Neural cell (in vitro differentiated cells): ENCODE measurements around the gene JRKL. TPM values are rescaled to one million over a fixed set of nuclear protein-coding genes. Genes with fewer than 3 reads are reported as not detected.

Experiments used
- H2AFZ ChIP-seq: fragments of 200-600, 300-800 bp; sonication (generic), shearing (Covaris generic); 2 replicates; pipeline ENCODE4 v1.6.0; 2014; ENCODE audit warnings: low read depth, mild to moderate bottlenecking, antibody characterized with exemption, low read length, moderate library complexity
- H3F3A ChIP-seq: fragments of 200-600 bp; shearing (Covaris generic); 2 replicates; pipeline ENCODE4 v1.6.1; 2016; ENCODE audit warnings: mild to moderate bottlenecking, moderate library complexity, mixed read lengths, antibody characterized with exemption, low read length; ENCODE audit not compliant: insufficient read depth, poor library complexity, severe bottlenecking
- H3K27ac ChIP-seq: fragments of 200-600, 300-800 bp; sonication (generic), shearing (Covaris generic); 2 replicates; pipeline ENCODE4 v1.5.1; 2014; ENCODE audit warnings: mild to moderate bottlenecking, low read length, moderate library complexity
- H3K27me3 ChIP-seq: fragments of 300-800, 200-600 bp; sonication (generic), shearing (Covaris generic); 2 replicates; pipeline ENCODE4 v1.6.0; 2014; ENCODE audit warnings: mild to moderate bottlenecking, low read depth, low read length, moderate library complexity; ENCODE audit not compliant: insufficient read depth
- H3K36me3 ChIP-seq: fragments of 300-800, 200-600 bp; sonication (generic), shearing (Covaris generic); 2 replicates; pipeline ENCODE4 v1.5.1; 2014; ENCODE audit warnings: mild to moderate bottlenecking, antibody characterized with exemption, low read length, moderate library complexity; ENCODE audit not compliant: insufficient read depth
- H3K4me2 ChIP-seq: fragments of 300-800, 200-600 bp; sonication (generic), shearing (Covaris generic); 2 replicates; pipeline ENCODE4 v1.6.0; 2014; ENCODE audit warnings: mild to moderate bottlenecking, low read length
- H3K4me3 ChIP-seq: fragments of 300-800, 200-600 bp; sonication (generic), shearing (Covaris generic); 2 replicates; pipeline ENCODE4 v1.5.1; 2014; ENCODE audit warnings: mild to moderate bottlenecking, low read length, moderate library complexity
- H3K79me2 ChIP-seq: fragments of 200-600 bp; shearing (Covaris generic); replicated peaks from 2 replicates; pipeline ENCODE4 v1.6.0; 2014; ENCODE audit warnings: mild to moderate bottlenecking, low read length, moderate library complexity; ENCODE audit not compliant: insufficient read depth
- H3K9ac ChIP-seq: fragments of 300-800, 200-600 bp; sonication (generic), shearing (Covaris generic); 2 replicates; pipeline ENCODE4 v1.6.1; 2016; ENCODE audit warnings: mild to moderate bottlenecking, low read length, mixed read lengths
- H3K9me2 ChIP-seq: fragments of 200-600 bp; shearing (Covaris generic); 2 replicates; pipeline ENCODE4 v1.6.1; 2016; ENCODE audit warnings: mild to moderate bottlenecking, low read length, mixed read lengths; ENCODE audit not compliant: insufficient read depth
- H3K9me3 ChIP-seq: fragments of 200-600, 300-800 bp; sonication (generic), shearing (Covaris generic); 2 replicates; pipeline ENCODE4 v1.6.1; 2016; ENCODE audit warnings: mild to moderate bottlenecking, mixed run types, low read length, moderate library complexity, mixed read lengths
- H4K20me1 ChIP-seq: fragments of 200-600 bp; shearing (Covaris generic); 2 replicates; pipeline ENCODE4 v1.6.1; 2016; ENCODE audit warnings: mild to moderate bottlenecking, mixed run types; ENCODE audit not compliant: insufficient read depth
- EP300 ChIP-seq: fragments of 450-650 bp; conservative IDR thresholded peaks from 2 replicates; pipeline ENCODE4 v1.6.1; 2014; ENCODE audit warnings: antibody characterized with exemption, mild to moderate bottlenecking, moderate library complexity; ENCODE audit not compliant: poor library complexity, severe bottlenecking
- EZH2 ChIP-seq: fragments of 200-600, 300-800 bp; shearing (Covaris generic), sonication (generic); IDR thresholded peaks from 2 replicates; pipeline ENCODE4 v1.6.1; 2014; ENCODE audit warnings: antibody characterized with exemption, low read length, borderline replicate concordance, mild to moderate bottlenecking; ENCODE audit not compliant: insufficient read depth, poor library complexity, severe bottlenecking
- MXI1 ChIP-seq: fragments of 450-650 bp; conservative IDR thresholded peaks from 2 replicates; pipeline ENCODE4 v1.6.1; 2014; ENCODE audit warnings: antibody characterized with exemption, mild to moderate bottlenecking; ENCODE audit not compliant: poor library complexity, severe bottlenecking
- POLR2AphosphoS5 ChIP-seq: IDR thresholded peaks from 2 replicates; pipeline ENCODE4 v1.6.1; 2012
- RAD21 ChIP-seq: fragments of 450-650 bp; conservative IDR thresholded peaks from 2 replicates; pipeline ENCODE4 v1.6.1; 2014; ENCODE audit warnings: antibody characterized with exemption, mild to moderate bottlenecking, moderate library complexity
- SMC3 ChIP-seq: fragments of 450-650 bp; conservative IDR thresholded peaks from 2 replicates; pipeline ENCODE4 v1.6.1; 2014; ENCODE audit warnings: antibody characterized with exemption, mild to moderate bottlenecking, moderate library complexity; ENCODE audit not compliant: poor library complexity
- TAF1 ChIP-seq: IDR thresholded peaks from 2 replicates; pipeline ENCODE4 v1.6.1; 2012; ENCODE audit warnings: low read depth
- polyA plus RNA-seq: library from polyadenylated mRNA; depleted of rRNA; stranded (reverse); fragments of >200 nt; gene quantifications from 2 replicates; pipeline ENCODE4 v1.2.3, GENCODE V29; 2014
- TF ChIP-seq, protein P1 (sequence below): fragments of 450-650 bp; IDR thresholded peaks from 2 replicates; pipeline ENCODE4 v1.5.1; 2014; ENCODE audit warnings: antibody characterized with exemption, mild to moderate bottlenecking, moderate library complexity; ENCODE audit not compliant: poor library complexity, severe bottlenecking
- TF ChIP-seq, protein P2 (sequence below): IDR thresholded peaks from 2 replicates; pipeline ENCODE4 v1.6.1; 2012; ENCODE audit warnings: borderline replicate concordance

JRKL gene
- polyA plus RNA-seq, 1 donor from 2014 or later = 3.1 TPM

DNA sequence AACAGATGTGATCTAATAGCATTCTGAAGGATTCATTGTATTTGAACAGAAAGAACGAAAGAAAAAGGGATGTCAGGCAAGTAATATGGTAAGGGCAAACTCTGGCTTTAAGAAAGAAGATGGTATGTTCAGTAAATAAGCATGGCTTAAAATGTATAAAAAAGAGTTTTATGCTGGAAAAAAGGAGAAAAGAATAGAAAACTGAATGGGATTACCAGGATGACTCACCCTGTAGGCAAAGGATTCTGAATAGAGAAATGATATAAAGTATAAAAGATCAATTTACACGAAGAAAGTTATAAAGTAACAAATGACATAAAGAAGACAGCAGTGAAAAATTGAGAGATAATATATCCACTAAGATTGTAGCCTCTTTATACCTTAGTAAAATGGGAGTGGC, 4.6 kb upstream of the JRKL start:
- Histone ChIP-seq H4K20me1 (no peaks in the 10 kb centered on the region), H3K9me3 (no peaks in the 10 kb centered on the region), H3F3A (no peaks in the 10 kb centered on the region), H3K4me3 (no peak overlapping the region), H3K4me2 (no peak overlapping the region), H3K36me3 (peaks cover 7% of the 10 kb centered on the region), H3K9ac (no peak overlapping the region), H3K79me2 (peaks cover 34% of the 10 kb centered on the region), H3K27me3 (no peaks in the 10 kb centered on the region), H2AFZ (no peak overlapping the region), H3K27ac (no peak overlapping the region), H3K9me2 (no peaks in the 10 kb centered on the region)
- TF ChIP-seq EP300 = no peak
- TF ChIP-seq POLR2AphosphoS5 = no peak
- no peak for TF ChIP-seq RAD21
- TF ChIP-seq, protein P1, sequence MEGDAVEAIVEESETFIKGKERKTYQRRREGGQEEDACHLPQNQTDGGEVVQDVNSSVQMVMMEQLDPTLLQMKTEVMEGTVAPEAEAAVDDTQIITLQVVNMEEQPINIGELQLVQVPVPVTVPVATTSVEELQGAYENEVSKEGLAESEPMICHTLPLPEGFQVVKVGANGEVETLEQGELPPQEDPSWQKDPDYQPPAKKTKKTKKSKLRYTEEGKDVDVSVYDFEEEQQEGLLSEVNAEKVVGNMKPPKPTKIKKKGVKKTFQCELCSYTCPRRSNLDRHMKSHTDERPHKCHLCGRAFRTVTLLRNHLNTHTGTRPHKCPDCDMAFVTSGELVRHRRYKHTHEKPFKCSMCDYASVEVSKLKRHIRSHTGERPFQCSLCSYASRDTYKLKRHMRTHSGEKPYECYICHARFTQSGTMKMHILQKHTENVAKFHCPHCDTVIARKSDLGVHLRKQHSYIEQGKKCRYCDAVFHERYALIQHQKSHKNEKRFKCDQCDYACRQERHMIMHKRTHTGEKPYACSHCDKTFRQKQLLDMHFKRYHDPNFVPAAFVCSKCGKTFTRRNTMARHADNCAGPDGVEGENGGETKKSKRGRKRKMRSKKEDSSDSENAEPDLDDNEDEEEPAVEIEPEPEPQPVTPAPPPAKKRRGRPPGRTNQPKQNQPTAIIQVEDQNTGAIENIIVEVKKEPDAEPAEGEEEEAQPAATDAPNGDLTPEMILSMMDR = no peak
- no peak for TF ChIP-seq SMC3
- TF ChIP-seq, protein P2, sequence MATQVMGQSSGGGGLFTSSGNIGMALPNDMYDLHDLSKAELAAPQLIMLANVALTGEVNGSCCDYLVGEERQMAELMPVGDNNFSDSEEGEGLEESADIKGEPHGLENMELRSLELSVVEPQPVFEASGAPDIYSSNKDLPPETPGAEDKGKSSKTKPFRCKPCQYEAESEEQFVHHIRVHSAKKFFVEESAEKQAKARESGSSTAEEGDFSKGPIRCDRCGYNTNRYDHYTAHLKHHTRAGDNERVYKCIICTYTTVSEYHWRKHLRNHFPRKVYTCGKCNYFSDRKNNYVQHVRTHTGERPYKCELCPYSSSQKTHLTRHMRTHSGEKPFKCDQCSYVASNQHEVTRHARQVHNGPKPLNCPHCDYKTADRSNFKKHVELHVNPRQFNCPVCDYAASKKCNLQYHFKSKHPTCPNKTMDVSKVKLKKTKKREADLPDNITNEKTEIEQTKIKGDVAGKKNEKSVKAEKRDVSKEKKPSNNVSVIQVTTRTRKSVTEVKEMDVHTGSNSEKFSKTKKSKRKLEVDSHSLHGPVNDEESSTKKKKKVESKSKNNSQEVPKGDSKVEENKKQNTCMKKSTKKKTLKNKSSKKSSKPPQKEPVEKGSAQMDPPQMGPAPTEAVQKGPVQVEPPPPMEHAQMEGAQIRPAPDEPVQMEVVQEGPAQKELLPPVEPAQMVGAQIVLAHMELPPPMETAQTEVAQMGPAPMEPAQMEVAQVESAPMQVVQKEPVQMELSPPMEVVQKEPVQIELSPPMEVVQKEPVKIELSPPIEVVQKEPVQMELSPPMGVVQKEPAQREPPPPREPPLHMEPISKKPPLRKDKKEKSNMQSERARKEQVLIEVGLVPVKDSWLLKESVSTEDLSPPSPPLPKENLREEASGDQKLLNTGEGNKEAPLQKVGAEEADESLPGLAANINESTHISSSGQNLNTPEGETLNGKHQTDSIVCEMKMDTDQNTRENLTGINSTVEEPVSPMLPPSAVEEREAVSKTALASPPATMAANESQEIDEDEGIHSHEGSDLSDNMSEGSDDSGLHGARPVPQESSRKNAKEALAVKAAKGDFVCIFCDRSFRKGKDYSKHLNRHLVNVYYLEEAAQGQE = no peak
- TF ChIP-seq EZH2 = no peak
- TF ChIP-seq MXI1 = no peak
- TF ChIP-seq TAF1 = no peak

DNA sequence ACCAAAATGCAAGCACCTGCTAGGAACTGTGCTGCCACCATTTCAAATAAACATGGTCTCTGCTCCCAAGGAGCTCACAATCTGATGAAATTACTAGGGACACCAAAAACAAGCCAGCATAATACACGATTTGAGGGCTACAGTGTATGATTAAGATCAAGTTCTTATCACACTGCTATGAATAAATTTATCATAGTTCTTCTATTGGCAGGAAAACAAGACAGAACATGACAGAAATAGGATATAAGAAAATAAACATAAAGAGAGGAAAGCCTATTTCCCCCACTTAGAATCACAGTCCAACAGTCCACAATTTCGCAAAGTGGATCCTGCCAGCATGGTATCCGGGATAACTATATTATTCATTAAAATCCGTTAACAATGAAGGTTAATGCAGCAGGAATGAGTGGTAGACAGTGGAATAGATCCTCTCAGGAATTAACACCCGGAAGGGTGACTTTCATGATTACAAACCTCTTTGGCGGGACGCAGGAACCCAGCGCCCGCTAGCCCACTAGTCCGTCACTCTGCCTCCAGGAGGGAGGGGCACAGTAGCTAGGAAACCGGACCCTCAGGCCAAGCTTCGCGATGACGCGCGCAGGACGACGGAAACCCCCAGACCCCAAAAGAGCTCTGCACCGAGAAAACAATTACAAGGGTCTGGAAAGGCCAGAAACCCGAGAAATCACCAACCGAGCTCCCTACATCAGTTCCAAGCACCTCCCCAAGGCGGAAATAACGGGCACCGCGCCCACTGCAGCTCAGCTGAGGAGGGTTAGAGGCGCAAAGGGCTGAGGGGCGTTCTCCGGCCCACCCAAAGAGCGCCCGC, 708 bp upstream of the JRKL start:
- H3K4me2 ChIP-seq = peak overlapping the region; percentile 95
- peaks cover 34% of the 10 kb centered on the region for H3K79me2 ChIP-seq
- peak overlapping the region; percentile 87 for H3K27ac ChIP-seq

More for the DNA sequence above, 708 bp upstream of the JRKL start:
- H3F3A ChIP-seq = no peaks in the 10 kb centered on the region
- no peaks in the 10 kb centered on the region for H4K20me1 ChIP-seq
- no peak for TF ChIP-seq POLR2AphosphoS5
- TF ChIP-seq MXI1 = no peak
- no peak for TF ChIP-seq RAD21
- no peak for TF ChIP-seq SMC3
- TF ChIP-seq, protein P1 = no peak
- no peak for TF ChIP-seq EP300
- no peak for TF ChIP-seq EZH2
- TF ChIP-seq, protein P2 = no peak
- TF ChIP-seq TAF1 = no peak
- H3K9me3 ChIP-seq = no peaks in the 10 kb centered on the region
- no peaks in the 10 kb centered on the region for H3K9me2 ChIP-seq
- H3K4me3 ChIP-seq = peak overlapping the region; percentile 84
- peak overlapping the region; percentile 70 for H2AFZ ChIP-seq
- H3K36me3 ChIP-seq = no peaks in the 10 kb centered on the region
- H3K27me3 ChIP-seq = no peaks in the 10 kb centered on the region
- peak overlapping the region; percentile 91 for H3K9ac ChIP-seq
